ENCODE results near the gene CCDC88A. TPM values are rescaled to one million over a fixed set of nuclear protein-coding genes. Genes with fewer than 3 reads are reported as not detected.
"Not testable (repeated sequence)": the region's sequence is repeated elsewhere in the genome, so short reads cannot be mapped to it uniquely, and the experiment has no call there.

The CCDC88A gene
- polyA plus RNA-seq, 2 of the 4 experiments (the other 2 are of a cell fraction): 21.3 to 77.8 TPM

DNA sequence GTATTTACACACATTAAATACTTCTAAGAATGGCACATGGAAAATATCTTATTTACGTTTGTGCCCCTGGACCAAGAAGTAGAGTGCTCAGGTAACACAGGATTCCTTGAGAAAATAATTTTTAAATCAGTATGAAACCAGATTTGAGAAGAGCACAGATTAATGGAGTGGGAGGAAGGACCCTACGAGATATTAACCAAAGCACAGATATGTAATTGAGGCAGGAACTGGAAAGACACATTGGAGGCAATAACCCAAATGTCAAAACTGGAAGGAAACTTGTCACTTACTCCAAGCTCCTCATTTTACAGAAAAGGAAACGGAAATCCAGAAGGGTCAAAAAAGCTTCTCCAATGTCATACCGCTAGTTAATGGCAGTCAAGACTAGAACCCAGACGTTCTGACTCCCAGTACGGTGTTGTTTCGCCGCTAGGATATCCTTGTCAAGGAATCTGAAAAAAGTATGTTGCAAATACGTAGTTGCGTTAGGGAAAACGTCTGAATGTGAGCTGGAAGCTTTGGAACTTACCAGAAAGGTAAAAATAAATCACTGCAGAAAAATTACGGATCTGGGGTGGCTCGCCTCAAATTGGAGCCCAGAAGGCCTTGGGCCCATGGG, 151.3 kb downstream of the CCDC88A start (continued):
- TF ChIP-seq EP300 (IDR thresholded peaks at IDR 0.05): no peak
- no peak for TF ChIP-seq JUN (IDR thresholded peaks at IDR 0.05)

GRCh38 chr2:55259586-55259985, 160.1 kb downstream of the CCDC88A start:
- FAIRE-seq; POLR2A ChIA-PET; H3K4me2 ChIP-seq; H3K4me1 ChIP-seq; DNase-seq (ENCODE audit: low read depth in 1 of 2, low spot score in 1 of 2); H3K27ac ChIP-seq; H3K4me3 ChIP-seq; ATAC-seq; H3K9me3 ChIP-seq: not testable (repeated sequence)
- CTCF ChIA-PET: interaction anchor here (0.6 to 1.9 kb wide), 4 partner anchors 10 to 156 kb away, joined by 4 to 8 read pairs (median 4); no protein-coding TSS in a partner anchor
- 85% methylated on average over 3 of the region's 3 CpGs for WGBS (ENCODE audit: missing lambda C conversion rate)

DNA sequence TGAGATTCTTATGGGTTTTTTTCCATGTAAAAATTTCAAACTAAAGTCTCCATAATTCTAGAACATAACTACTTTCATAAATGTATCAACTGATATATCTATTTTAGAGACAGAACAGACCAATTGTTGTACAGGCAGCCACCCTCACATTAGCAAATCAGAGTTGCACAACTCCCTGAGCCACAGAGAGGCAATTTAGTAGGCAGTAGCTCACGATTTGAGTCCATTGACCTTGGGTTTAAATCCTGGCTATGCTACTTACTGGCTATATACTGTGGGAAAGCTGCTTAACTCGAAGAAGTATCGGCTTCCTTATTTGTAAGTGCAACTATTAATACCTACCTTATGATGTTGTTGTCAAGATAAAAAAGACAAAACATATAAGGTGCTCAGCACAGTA, 166.8 kb downstream of the CCDC88A start:
- FAIRE-seq: peak; percentile 7
- POLR2A ChIA-PET: no interaction called here
- WGBS (ENCODE audit: missing lambda C conversion rate): 89% methylated on average over 3 of the region's 3 CpGs

DNA sequence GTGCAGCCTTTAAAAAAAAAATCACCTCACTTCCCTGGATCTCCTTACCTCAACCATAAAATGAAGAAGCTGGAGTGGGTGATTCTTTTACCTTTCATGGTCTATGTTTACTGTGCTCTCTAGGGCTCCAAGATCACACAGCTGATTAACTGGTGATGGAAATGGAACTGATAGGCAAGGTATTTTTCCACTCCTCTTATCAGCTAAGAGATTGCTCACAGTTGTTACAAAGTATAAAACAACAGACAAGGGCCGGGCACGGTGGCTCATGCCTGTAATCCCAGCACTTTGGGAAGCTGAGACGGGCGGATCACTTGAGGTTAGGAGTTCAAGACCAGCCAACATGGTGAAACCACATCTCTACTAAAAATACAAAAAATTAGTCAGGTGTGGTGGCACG, 172.6 kb downstream of the CCDC88A start:
- no peaks in the 10 kb centered on the region for H3K9me3 ChIP-seq
- ChIA-PET POLR2A (no interaction called here), CTCF (interaction anchor here (0.6 kb wide), 1 partner anchor 117 kb away, joined by 3 read pairs; no protein-coding TSS in a partner anchor)
- no peak overlapping the region for H3K27ac ChIP-seq
- no peak for ATAC-seq
- TF ChIP-seq KDM5A (IDR thresholded peaks at IDR 0.05) (no peak), TFCP2L1 (CRISPR knock-in tag; IDR thresholded peaks at IDR 0.05) (no peak), PBX3 (IDR thresholded peaks at IDR 0.05) (no peak), KDM1A (IDR thresholded peaks at IDR 0.05; ENCODE audit: low read depth) (no peak), ZFP36 (IDR thresholded peaks at IDR 0.05; ENCODE audit: borderline replicate concordance, partially characterized antibody) (no peak), JUNB (IDR thresholded peaks at IDR 0.05) (no peak), RARB (CRISPR knock-in tag; IDR thresholded peaks at IDR 0.05) (no peak)
- FAIRE-seq: no peak
- no peak overlapping the region for H3K4me3 ChIP-seq
- H3K4me2 ChIP-seq: no peak overlapping the region
- no peak for DNase-seq (ENCODE audit: low read depth in 1 of 2, low spot score in 1 of 2)
- 94% methylated on average over 5 of the region's 5 CpGs for WGBS (ENCODE audit: missing lambda C conversion rate)
- H3K4me1 ChIP-seq: no peaks in the 10 kb centered on the region

More for the DNA sequence above, 166.8 kb downstream of the CCDC88A start:
- ATAC-seq: no peak
- DNase-seq (ENCODE audit: low read depth in 1 of 2, low spot score in 1 of 2): no peak
- Histone ChIP-seq H3K9me3 (no peaks in the 10 kb centered on the region), H3K4me1 (no peaks in the 10 kb centered on the region), H3K4me2 (no peak overlapping the region), H3K27ac (no peak overlapping the region), H3K4me3 (no peak overlapping the region)
- CTCF ChIA-PET: interaction anchor here (0.6 kb wide), 1 partner anchor 9 kb away, joined by 3 read pairs; no protein-coding TSS in a partner anchor
- TF ChIP-seq ZNF302 (CRISPR knock-in tag; IDR thresholded peaks at IDR 0.05) (no peak), MYC (IDR thresholded peaks at IDR 0.05; ENCODE audit: borderline replicate concordance, low read length) (no peak), ZSCAN20 (CRISPR knock-in tag; IDR thresholded peaks at IDR 0.05) (no peak), CEBPB (IDR thresholded peaks at IDR 0.05) (no peak), GATA3 (IDR thresholded peaks at IDR 0.05; ENCODE audit: borderline replicate concordance) (no peak), EHMT2 (IDR thresholded peaks at IDR 0.05; ENCODE audit: low read depth) (no peak), HOXB13 (CRISPR knock-in tag; IDR thresholded peaks at IDR 0.05; ENCODE audit: low read depth) (no peak), CHD4 (IDR thresholded peaks at IDR 0.05; ENCODE audit: borderline replicate concordance) (no peak), HMGXB4 (CRISPR knock-in tag; IDR thresholded peaks at IDR 0.05; ENCODE audit: borderline replicate concordance) (no peak), KDM1A (IDR thresholded peaks at IDR 0.05; ENCODE audit: low read depth) (no peak), BHLHE40 (IDR thresholded peaks at IDR 0.05; ENCODE audit: low read depth, low read length) (no peak), FOSB (CRISPR knock-in tag; IDR thresholded peaks at IDR 0.05) (no peak), CHD2 (IDR thresholded peaks at IDR 0.05; ENCODE audit: low read length, partially characterized antibody) (no peak), HOXB5 (CRISPR knock-in tag; IDR thresholded peaks at IDR 0.05) (no peak), KDM5A (IDR thresholded peaks at IDR 0.05) (no peak), PHF8 (IDR thresholded peaks at IDR 0.05; ENCODE audit: borderline replicate concordance, low read depth) (no peak), NPAS2 (CRISPR knock-in tag; IDR thresholded peaks at IDR 0.05; ENCODE audit: borderline replicate concordance) (no peak)
- TF ChIP-seq, protein P1, sequence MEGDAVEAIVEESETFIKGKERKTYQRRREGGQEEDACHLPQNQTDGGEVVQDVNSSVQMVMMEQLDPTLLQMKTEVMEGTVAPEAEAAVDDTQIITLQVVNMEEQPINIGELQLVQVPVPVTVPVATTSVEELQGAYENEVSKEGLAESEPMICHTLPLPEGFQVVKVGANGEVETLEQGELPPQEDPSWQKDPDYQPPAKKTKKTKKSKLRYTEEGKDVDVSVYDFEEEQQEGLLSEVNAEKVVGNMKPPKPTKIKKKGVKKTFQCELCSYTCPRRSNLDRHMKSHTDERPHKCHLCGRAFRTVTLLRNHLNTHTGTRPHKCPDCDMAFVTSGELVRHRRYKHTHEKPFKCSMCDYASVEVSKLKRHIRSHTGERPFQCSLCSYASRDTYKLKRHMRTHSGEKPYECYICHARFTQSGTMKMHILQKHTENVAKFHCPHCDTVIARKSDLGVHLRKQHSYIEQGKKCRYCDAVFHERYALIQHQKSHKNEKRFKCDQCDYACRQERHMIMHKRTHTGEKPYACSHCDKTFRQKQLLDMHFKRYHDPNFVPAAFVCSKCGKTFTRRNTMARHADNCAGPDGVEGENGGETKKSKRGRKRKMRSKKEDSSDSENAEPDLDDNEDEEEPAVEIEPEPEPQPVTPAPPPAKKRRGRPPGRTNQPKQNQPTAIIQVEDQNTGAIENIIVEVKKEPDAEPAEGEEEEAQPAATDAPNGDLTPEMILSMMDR (IDR thresholded peaks at IDR 0.05): no peak
